Smooth muscle cell (in vitro differentiated cells): ENCODE data around the gene CPS1. TPM values are rescaled to one million over a fixed set of nuclear protein-coding genes. Genes with fewer than 3 reads are reported as not detected.

ENCODE experiments used
- DNase-seq: peaks from one replicate; lab custom pipeline; 2025; ENCODE audit not compliant: unreplicated experiment; lab: John Stamatoyannopoulos, UW
- H2AFZ ChIP-seq: fragments of 200-600 bp; sonication (generic); 2 replicates; pipeline ENCODE4 v1.6.0; 2016; ENCODE audit warnings: antibody characterized with exemption, low read depth, mild to moderate bottlenecking
- H3F3A ChIP-seq: fragments of 200-600 bp; sonication (generic); 2 replicates; pipeline ENCODE4 v1.6.0; 2017; ENCODE audit warnings: antibody characterized with exemption, low read depth
- H3K27ac ChIP-seq: fragments of 200-600 bp; sonication (generic); 2 replicates; pipeline ENCODE4 v1.5.1; 2016; ENCODE audit warnings: low read depth, mild to moderate bottlenecking
- H3K27me3 ChIP-seq: fragments of 200-600 bp; sonication (generic); 2 replicates; pipeline ENCODE4 v1.6.1; 2016; ENCODE audit warnings: low read depth, mild to moderate bottlenecking
- H3K36me3 ChIP-seq: fragments of 200-600 bp; sonication (generic); 2 replicates; pipeline ENCODE4 v1.5.1; 2016; ENCODE audit warnings: low read depth
- H3K4me1 ChIP-seq: fragments of 200-600 bp; sonication (generic); 2 replicates; pipeline ENCODE4 v1.5.1; 2016; ENCODE audit warnings: low read depth
- H3K4me2 ChIP-seq: fragments of 200-600 bp; sonication (generic); 2 replicates; pipeline ENCODE4 v1.6.0; 2016; ENCODE audit warnings: mild to moderate bottlenecking
- H3K4me3 ChIP-seq: fragments of 200-600 bp; sonication (generic); 2 replicates; pipeline ENCODE4 v1.5.1; 2016; ENCODE audit warnings: mild to moderate bottlenecking
- H3K79me2 ChIP-seq: fragments of 200-600 bp; sonication (generic); 2 replicates; pipeline ENCODE4 v1.6.0; 2016; ENCODE audit warnings: low read depth, mild to moderate bottlenecking
- H3K9ac ChIP-seq: fragments of 200-600 bp; sonication (generic); 2 replicates; pipeline ENCODE4 v1.6.0; 2016; ENCODE audit warnings: low read depth
- H3K9me3 ChIP-seq: fragments of 200-600 bp; sonication (generic); replicated peaks from 2 replicates; pipeline ENCODE4 v1.5.1; 2016; ENCODE audit warnings: low read depth
- H4K20me1 ChIP-seq: fragments of 200-600 bp; sonication (generic); 2 replicates; pipeline ENCODE4 v1.6.0; 2016; ENCODE audit warnings: low read depth
- whole genome bisulfite sequencing: methylation state at CpG from one replicate; pipeline ENCODE4 v1.1.7; 2016; ENCODE audit warnings: low lambda C conversion rate; 5-methylcytosine and 5-hydroxymethylcytosine counted together
- polyA plus RNA-seq: library from polyadenylated mRNA; unstranded; fragments of >200 nt; fragmentation: Nextera tagmentation; extraction: Ambion mirVana; gene quantifications from 2 replicates; pipeline ENCODE4 v1.2.1, GENCODE V29; 2016
- total RNA-seq: library from RNA; depleted of rRNA; stranded (reverse); fragments of >200 nt; gene quantifications from 2 replicates; pipeline ENCODE4 v1.2.3, GENCODE V29; 2014
- TF ChIP-seq, protein P1 (sequence below): fragments of 200-600 bp; sonication (generic); IDR thresholded peaks from 2 replicates; pipeline ENCODE4 v1.5.1; 2017; ENCODE audit warnings: borderline replicate concordance, mild to moderate bottlenecking, antibody characterized with exemption; ENCODE audit not compliant: insufficient read depth, poor library complexity, severe bottlenecking

Gene CPS1
- total and polyA plus RNA-seq, 2 experiments from 2014 or later, result 0.63 to 8.3 TPM

DNA sequence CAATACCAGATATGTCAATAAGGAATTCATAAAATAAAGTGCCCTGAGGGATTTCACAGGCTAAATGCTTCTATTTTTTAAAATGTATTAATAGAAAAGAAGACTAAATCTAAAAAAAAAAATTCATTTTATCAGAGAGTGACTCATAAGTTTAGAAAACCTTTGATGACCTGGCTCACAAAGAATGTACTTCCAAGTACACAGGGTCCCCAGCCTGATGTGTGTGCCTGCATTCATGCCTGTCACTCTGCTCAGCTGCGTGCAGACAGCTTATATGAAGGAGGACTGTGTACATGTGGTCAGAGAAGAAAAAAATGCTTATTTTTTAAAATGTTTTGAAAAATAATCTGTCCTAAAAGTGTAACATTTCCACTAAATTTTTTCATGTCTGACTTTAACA is 3.0 kb upstream of the CPS1 start:
- H3K36me3 ChIP-seq, result no peaks in the 10 kb centered on the region
- TF ChIP-seq, protein P1, sequence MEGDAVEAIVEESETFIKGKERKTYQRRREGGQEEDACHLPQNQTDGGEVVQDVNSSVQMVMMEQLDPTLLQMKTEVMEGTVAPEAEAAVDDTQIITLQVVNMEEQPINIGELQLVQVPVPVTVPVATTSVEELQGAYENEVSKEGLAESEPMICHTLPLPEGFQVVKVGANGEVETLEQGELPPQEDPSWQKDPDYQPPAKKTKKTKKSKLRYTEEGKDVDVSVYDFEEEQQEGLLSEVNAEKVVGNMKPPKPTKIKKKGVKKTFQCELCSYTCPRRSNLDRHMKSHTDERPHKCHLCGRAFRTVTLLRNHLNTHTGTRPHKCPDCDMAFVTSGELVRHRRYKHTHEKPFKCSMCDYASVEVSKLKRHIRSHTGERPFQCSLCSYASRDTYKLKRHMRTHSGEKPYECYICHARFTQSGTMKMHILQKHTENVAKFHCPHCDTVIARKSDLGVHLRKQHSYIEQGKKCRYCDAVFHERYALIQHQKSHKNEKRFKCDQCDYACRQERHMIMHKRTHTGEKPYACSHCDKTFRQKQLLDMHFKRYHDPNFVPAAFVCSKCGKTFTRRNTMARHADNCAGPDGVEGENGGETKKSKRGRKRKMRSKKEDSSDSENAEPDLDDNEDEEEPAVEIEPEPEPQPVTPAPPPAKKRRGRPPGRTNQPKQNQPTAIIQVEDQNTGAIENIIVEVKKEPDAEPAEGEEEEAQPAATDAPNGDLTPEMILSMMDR, result no peak
- no peak overlapping the region for H2AFZ ChIP-seq
- H3K4me3 ChIP-seq, result no peak overlapping the region
- H3K4me2 ChIP-seq, result peak overlapping the region; percentile 29
- no peak for DNase-seq
- H3K4me1 ChIP-seq, result no peaks in the 10 kb centered on the region
- 13% methylated on average over 1 of the region's 1 CpG for WGBS
- H3K9me3 ChIP-seq, result no peaks in the 10 kb centered on the region
- no peaks in the 10 kb centered on the region for H3K79me2 ChIP-seq
- no peaks in the 10 kb centered on the region for H4K20me1 ChIP-seq
- H3F3A ChIP-seq, result no peaks in the 10 kb centered on the region
- H3K27ac ChIP-seq, result peak overlapping the region; percentile 6
- H3K9ac ChIP-seq, result no peak overlapping the region
- H3K27me3 ChIP-seq, result no peaks in the 10 kb centered on the region

DNA sequence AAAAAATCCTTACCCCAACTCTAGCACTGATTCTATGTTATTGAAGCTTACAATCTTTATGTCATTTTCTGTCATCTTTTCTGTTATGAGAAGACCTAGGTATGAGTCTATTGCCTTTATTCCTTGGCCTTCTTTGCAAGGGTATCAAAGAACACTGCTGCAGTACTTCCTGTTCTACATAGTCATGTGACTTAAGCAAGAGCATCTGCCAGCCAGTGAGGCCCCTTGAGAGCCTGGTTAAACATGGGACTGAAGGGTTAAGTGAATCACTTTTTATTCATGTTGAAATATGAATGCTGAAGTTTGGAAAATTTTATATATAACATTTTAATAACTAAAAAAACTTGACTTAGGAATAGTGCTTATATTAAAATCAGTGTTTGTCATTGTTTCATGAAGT is 844 bp upstream of the CPS1 start:
- Histone ChIP-seq H3K36me3 (no peaks in the 10 kb centered on the region), H3K9me3 (no peaks in the 10 kb centered on the region), H3K27me3 (no peaks in the 10 kb centered on the region), H3K4me1 (no peaks in the 10 kb centered on the region), H3K9ac (no peak overlapping the region), H3K27ac (no peak overlapping the region), H3K4me2 (no peak overlapping the region), H3F3A (no peaks in the 10 kb centered on the region), H4K20me1 (no peaks in the 10 kb centered on the region), H3K4me3 (no peak overlapping the region), H2AFZ (no peak overlapping the region), H3K79me2 (no peaks in the 10 kb centered on the region)
- DNase-seq, result no peak
- TF ChIP-seq, protein P1, result no peak

DNA sequence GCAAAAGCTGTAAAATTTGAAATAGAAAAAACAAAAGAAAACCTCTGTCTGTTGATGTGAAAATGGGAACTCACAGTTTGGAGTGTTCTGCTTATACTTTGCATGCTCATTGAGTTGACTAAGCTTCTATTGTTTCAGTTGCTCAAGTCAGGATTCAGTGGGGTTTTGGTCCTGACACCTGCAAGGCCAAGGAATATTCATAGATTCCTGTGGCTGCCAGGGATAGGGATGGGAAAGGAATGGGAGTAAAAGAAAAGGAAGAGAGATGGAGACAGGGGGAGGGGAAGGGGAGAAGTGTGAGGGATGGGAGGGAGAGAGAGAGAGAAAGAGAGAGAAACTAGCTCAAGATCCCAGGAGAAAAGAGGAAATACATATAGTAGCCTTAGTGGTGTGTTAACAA is 1.3 kb downstream of the CPS1 start:
- no peaks in the 10 kb centered on the region for H3K27me3 ChIP-seq
- no peak overlapping the region for H2AFZ ChIP-seq
- no peaks in the 10 kb centered on the region for H3K4me1 ChIP-seq
- H3K27ac ChIP-seq, result no peak overlapping the region
- no peaks in the 10 kb centered on the region for H3K9me3 ChIP-seq
- H3K79me2 ChIP-seq, result no peaks in the 10 kb centered on the region
- H3K4me3 ChIP-seq, result no peak overlapping the region
- no peaks in the 10 kb centered on the region for H3K36me3 ChIP-seq
- no peaks in the 10 kb centered on the region for H4K20me1 ChIP-seq
- TF ChIP-seq, protein P1, result no peak
- H3K9ac ChIP-seq, result no peak overlapping the region
- no peak for DNase-seq
- no peak overlapping the region for H3K4me2 ChIP-seq
- H3F3A ChIP-seq, result no peaks in the 10 kb centered on the region

DNA sequence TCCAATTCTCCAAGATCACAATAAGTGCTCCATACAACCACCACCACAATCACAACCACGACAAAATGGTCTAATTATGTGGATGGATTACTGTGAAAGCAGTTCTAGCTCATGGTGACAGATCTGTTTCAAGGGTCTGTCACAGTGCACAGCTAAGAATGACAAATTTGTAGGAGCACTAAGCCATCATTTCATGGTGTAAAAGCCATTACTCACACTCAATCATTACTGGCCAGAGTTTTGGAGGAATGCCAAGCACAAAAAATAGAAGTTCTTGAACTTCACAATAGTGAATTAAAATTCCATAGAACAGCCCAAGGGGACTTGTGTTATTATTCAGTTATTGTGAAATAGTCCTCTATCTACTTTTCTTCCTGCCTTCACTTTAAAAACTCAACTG is 2.3 kb downstream of the CPS1 start:
- no peaks in the 10 kb centered on the region for H3K9me3 ChIP-seq
- no peaks in the 10 kb centered on the region for H3K79me2 ChIP-seq
- H3K27ac ChIP-seq, result no peak overlapping the region
- H3K4me2 ChIP-seq, result no peak overlapping the region
- WGBS, result 69% methylated on average over 1 of the region's 1 CpG
- H3K4me3 ChIP-seq, result no peak overlapping the region
- H2AFZ ChIP-seq, result no peak overlapping the region
- TF ChIP-seq, protein P1, result no peak
- no peaks in the 10 kb centered on the region for H3K36me3 ChIP-seq
- no peaks in the 10 kb centered on the region for H3F3A ChIP-seq
- H3K27me3 ChIP-seq, result no peaks in the 10 kb centered on the region
- no peak for DNase-seq
- no peaks in the 10 kb centered on the region for H4K20me1 ChIP-seq
- H3K9ac ChIP-seq, result no peak overlapping the region
- H3K4me1 ChIP-seq, result no peaks in the 10 kb centered on the region
